Measurements from ENCODE around the gene THBS2.
"Not testable (repeated sequence)": the region's sequence is repeated elsewhere in the genome, so short reads cannot be mapped to it uniquely, and the experiment has no call there.

The THBS2 gene

DNA sequence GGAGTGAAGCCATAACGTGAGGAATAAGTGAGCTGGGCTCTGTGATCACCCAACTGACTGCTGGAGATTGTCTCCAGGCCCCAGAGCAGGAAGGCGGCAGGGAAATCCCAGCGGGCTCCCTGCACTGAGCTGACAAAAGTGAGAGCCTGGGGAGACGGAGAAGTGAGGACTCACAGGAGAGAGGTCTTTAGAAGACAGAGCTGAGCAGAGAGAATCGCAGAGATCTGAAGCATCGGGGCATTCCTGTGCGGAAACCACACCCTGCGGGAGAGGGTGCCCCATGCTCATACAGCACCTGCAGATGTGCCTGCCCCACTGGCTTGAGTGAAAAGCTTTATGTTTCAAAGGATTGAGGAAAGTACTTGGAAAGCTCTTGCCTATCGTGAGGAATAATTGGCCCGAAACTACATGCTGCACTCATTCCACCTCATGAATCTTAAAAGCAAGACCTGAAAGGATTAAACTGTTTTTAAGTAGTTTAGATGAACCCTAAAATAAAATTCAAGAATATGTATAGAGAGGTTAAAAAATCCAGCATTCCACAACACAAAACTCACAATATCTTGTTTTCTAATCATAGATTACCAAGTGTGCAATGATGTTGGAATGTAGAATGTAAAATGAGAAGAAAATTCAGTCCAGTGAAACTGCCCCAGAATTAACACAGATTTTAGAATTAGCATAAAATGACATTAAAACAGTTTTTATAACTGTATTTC lies 17.7 kb upstream of the THBS2 start:
- H3K4me1 ChIP-seq (ENCODE audit: control insufficient read depth, low read depth, low read length), result peaks cover 33% of the 10 kb centered on the region

GRCh38 chr6:169270077-169270380 lies 16.4 kb upstream of the THBS2 start:
- H3K27ac ChIP-seq (ENCODE audit: low read length); H3K9me3 ChIP-seq (ENCODE audit: control insufficient read depth, low read depth, low read length); H3K27me3 ChIP-seq (ENCODE audit: control insufficient read depth, insufficient read depth, low read length); H3K36me3 ChIP-seq (ENCODE audit: control insufficient read depth, low read depth, low read length); H3K9ac ChIP-seq (ENCODE audit: low read length): not testable (repeated sequence)
- Histone ChIP-seq H3K4me3 (ENCODE audit: low read length) (peak overlapping the region; percentile 34), H3K4me1 (ENCODE audit: control insufficient read depth, low read depth, low read length) (peaks cover 33% of the 10 kb centered on the region)

More for the DNA sequence above, 17.7 kb upstream of the THBS2 start:
- Histone ChIP-seq H3K36me3 (ENCODE audit: control insufficient read depth, low read depth, low read length) (no peaks in the 10 kb centered on the region), H3K9me3 (ENCODE audit: control insufficient read depth, low read depth, low read length) (no peaks in the 10 kb centered on the region), H3K4me3 (ENCODE audit: low read length) (no peak overlapping the region), H3K27me3 (ENCODE audit: control insufficient read depth, insufficient read depth, low read length) (no peaks in the 10 kb centered on the region), H3K27ac (ENCODE audit: low read length) (no peak overlapping the region), H3K9ac (ENCODE audit: low read length) (no peak overlapping the region)

DNA sequence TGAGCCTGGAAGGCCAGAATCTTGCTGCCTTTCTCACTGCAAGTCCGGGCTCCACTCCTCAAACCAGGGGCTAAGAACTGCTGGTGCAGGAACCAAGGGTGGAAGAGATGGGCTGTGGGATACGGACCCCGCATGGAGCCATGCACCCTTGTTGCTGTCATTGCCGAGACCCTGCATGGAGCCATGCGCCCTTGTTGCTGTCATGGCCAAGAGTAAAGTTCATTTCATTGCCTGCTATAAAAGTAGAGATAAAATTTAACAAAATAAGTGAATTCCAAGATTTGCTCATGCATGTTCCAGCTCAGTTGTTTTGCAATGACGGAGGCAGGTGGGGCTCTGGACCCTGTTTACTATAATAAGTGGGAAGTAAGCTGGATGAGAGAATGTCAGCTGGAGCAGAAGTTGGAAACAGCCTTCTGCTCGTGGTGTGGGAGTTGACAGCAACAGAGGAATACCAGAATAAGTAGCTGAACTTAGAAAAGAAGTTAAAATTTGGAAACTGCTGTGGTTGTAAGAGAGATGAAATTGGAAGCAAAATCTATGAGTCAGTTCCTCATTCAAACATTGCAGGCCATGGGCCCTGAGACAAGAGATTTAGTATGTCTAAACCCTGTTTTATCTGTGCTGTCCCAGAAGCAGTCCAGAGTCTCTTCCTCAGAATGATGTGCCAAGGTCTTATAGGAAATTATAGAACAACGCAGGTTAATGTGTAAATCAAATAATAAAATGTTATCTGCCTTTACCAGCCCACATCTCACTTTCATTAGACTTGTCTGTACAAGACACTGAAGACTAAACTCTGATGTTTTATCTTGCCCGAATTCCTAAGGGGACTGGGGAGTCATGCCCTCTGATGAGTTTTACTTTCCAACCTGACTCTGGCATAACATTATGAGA lies 15.8 kb upstream of the THBS2 start:
- Histone ChIP-seq H3K9me3 (ENCODE audit: control insufficient read depth, low read depth, low read length) (no peaks in the 10 kb centered on the region), H3K4me3 (ENCODE audit: low read length) (peak overlapping the region; percentile 34), H3K4me1 (ENCODE audit: control insufficient read depth, low read depth, low read length) (peaks cover 33% of the 10 kb centered on the region), H3K27me3 (ENCODE audit: control insufficient read depth, insufficient read depth, low read length) (no peaks in the 10 kb centered on the region), H3K9ac (ENCODE audit: low read length) (no peak overlapping the region), H3K27ac (ENCODE audit: low read length) (no peak overlapping the region), H3K36me3 (ENCODE audit: control insufficient read depth, low read depth, low read length) (no peaks in the 10 kb centered on the region)

DNA sequence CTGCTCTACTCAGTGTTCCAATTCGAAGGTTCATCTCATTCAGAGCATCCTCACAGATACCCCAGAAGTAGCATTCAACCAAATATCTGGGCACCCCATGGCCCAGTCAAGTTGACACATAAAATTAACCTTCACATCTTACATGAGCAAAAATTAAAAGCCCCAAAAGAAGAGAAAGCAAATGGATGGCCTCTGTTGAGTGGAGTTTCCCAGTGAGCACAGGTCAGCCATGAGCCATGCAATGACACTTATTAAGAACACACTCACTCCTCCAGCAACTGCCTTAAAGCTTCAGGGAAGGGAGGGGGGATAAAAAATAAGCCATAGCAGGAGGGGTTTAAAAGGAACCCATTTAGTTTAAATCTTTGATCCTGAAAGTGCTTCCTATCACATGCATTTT lies 14.6 kb upstream of the THBS2 start:
- no peak overlapping the region for H3K4me3 ChIP-seq (ENCODE audit: low read length)
- H3K9ac ChIP-seq (ENCODE audit: low read length), result no peak overlapping the region
- no peak overlapping the region for H3K27ac ChIP-seq (ENCODE audit: low read length)
- no peaks in the 10 kb centered on the region for H3K9me3 ChIP-seq (ENCODE audit: control insufficient read depth, low read depth, low read length)
- H3K36me3 ChIP-seq (ENCODE audit: control insufficient read depth, low read depth, low read length), result no peaks in the 10 kb centered on the region
- no peaks in the 10 kb centered on the region for H3K27me3 ChIP-seq (ENCODE audit: control insufficient read depth, insufficient read depth, low read length)
- peaks cover 33% of the 10 kb centered on the region for H3K4me1 ChIP-seq (ENCODE audit: control insufficient read depth, low read depth, low read length)

DNA sequence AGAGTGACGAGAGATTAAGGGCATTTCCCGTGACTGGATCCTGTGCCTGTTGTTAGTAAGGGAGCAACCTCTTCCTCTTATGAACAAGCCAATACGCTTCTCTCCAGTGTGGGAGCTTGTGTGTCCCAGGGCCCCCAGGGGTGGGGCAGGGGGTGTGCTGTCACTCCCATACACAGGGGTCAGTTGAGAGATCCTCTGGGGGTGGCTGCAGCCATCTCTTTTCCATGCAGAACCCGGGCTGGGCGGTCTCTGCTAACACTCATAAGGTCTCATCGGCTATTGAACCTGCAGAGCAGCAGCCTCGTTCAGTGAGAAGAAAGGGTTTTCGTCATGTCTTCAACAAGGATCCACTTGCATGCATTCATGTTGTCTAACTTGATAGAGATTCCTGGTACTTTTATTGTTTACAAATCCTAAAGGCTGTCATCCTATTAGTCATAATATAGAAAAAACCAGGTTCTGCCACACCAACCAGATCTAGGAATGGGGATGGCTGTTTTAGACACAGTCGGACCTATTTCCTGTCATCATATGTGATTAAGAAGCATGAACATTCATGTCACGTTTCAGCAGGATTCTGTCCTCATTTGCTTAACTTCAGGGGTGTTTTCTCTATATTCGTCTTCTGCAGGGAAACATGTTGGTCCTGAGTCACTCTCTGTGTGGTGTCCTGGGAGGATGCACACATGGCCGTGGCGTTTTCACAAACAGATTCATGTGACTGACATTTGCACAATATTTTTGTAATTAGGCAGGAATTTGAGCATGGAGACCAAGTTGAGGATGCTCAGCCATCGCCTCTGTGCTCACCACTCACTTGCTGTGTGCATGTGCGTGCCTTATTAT lies 13.3 kb upstream of the THBS2 start:
- Histone ChIP-seq H3K4me3 (ENCODE audit: low read length) (no peak overlapping the region), H3K9me3 (ENCODE audit: control insufficient read depth, low read depth, low read length) (no peaks in the 10 kb centered on the region), H3K36me3 (ENCODE audit: control insufficient read depth, low read depth, low read length) (no peaks in the 10 kb centered on the region), H3K4me1 (ENCODE audit: control insufficient read depth, low read depth, low read length) (peaks cover 30% of the 10 kb centered on the region), H3K27ac (ENCODE audit: low read length) (no peak overlapping the region), H3K27me3 (ENCODE audit: control insufficient read depth, insufficient read depth, low read length) (no peaks in the 10 kb centered on the region), H3K9ac (ENCODE audit: low read length) (no peak overlapping the region)

GRCh38 chr6:169266261-169266660 lies 12.6 kb upstream of the THBS2 start:
- Histone ChIP-seq H3K4me3 (ENCODE audit: low read length) (no peak overlapping the region), H3K27ac (ENCODE audit: low read length) (no peak overlapping the region), H3K27me3 (ENCODE audit: control insufficient read depth, insufficient read depth, low read length) (no peaks in the 10 kb centered on the region), H3K4me1 (ENCODE audit: control insufficient read depth, low read depth, low read length) (peaks cover 23% of the 10 kb centered on the region), H3K9ac (ENCODE audit: low read length) (no peak overlapping the region), H3K9me3 (ENCODE audit: control insufficient read depth, low read depth, low read length) (no peaks in the 10 kb centered on the region), H3K36me3 (ENCODE audit: control insufficient read depth, low read depth, low read length) (no peaks in the 10 kb centered on the region)

DNA sequence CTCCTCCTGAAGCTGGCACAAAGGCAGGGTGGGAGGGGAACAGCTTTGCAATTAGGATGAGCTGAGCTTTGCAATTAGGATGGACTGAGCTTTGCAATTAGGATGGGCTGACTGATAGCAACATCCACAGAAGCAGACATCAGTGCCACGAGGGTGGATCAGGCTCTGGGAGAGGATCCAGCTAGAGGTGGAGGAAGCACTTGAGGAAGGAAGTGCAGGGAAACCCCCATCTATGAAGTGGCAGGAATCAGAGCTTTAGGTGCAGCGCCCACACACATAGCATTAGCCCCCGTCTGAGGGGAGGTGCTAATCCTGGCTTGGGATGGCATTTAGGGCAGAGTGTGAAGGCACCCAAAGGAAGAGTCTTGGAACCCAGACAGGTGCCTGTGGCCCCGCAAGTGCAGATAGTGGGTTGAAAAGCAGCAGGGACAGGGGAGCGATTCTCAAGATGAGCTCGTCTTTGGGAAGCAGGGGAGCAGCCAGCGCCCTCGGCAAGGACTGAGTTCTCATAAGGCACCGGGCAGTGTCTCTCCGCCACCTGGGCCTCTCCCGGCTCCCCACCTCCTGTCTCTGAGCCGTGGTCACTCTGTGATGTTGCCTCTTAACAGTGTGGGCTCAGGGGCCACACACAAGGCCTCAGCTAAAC lies 12.0 kb upstream of the THBS2 start:
- Histone ChIP-seq H3K27ac (ENCODE audit: low read length) (no peak overlapping the region), H3K9ac (ENCODE audit: low read length) (no peak overlapping the region), H3K9me3 (ENCODE audit: control insufficient read depth, low read depth, low read length) (no peaks in the 10 kb centered on the region), H3K4me3 (ENCODE audit: low read length) (no peak overlapping the region), H3K36me3 (ENCODE audit: control insufficient read depth, low read depth, low read length) (no peaks in the 10 kb centered on the region), H3K27me3 (ENCODE audit: control insufficient read depth, insufficient read depth, low read length) (no peaks in the 10 kb centered on the region), H3K4me1 (ENCODE audit: control insufficient read depth, low read depth, low read length) (peaks cover 17% of the 10 kb centered on the region)

DNA sequence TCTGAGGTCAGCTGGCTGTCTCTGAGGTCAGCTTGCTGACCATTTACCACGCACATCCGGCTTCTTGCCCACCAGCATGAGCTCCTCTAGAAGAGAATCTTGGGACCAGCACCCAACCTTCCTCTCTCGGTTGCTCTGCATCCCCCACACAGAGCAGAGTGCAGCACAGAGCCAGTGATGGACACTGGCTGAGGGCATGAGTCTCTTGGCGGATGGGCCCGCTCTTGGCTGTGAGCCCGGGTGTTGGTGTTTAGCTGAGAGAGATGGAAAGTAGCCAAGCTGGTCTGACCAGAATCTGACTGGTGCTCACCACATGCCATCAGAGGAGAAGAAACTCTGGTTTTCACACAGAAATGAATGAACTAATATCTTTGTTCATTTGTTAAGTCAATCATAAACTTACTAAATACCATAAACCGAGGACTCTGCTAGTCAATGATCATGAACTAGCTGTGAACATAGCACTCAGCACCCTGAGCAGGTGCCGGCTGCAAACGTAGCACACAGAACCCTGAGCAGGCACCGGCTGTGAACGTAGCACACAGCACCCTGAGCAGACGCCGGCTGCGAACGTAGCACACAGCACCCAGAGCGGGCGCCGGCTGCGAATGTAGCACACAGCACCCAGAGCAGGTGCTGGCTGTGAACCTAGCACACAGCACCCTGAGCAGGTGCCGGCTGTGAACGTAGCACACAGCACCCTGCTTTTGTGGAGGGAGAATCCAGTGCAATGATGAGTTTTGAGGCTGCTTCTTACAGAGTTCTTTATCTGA lies 10.4 kb upstream of the THBS2 start:
- Histone ChIP-seq H3K27ac (ENCODE audit: low read length) (no peak overlapping the region), H3K9me3 (ENCODE audit: control insufficient read depth, low read depth, low read length) (no peaks in the 10 kb centered on the region), H3K9ac (ENCODE audit: low read length) (no peak overlapping the region), H3K4me1 (ENCODE audit: control insufficient read depth, low read depth, low read length) (peaks cover under 1% of the 10 kb centered on the region), H3K27me3 (ENCODE audit: control insufficient read depth, insufficient read depth, low read length) (no peaks in the 10 kb centered on the region), H3K36me3 (ENCODE audit: control insufficient read depth, low read depth, low read length) (no peaks in the 10 kb centered on the region), H3K4me3 (ENCODE audit: low read length) (no peak overlapping the region)

DNA sequence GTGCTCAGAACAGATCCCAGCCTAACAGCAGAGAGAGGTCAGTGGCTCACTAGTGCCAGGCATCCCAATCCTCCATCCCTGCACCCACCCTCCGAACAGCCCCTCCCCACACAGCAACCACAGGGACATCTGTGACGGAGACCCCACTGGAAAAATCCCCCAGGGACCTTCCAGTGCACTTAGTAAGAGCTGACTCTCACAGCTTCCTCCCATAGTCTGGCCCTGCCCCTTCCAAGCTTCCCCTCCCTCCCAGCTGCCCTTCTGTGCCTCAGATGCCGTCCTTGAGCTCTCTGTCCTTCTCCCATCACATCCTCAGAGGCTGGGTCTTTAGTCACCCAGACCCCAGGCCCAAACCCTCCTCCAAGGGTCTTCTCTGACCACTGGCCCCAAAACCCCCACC lies 9.7 kb upstream of the THBS2 start:
- Histone ChIP-seq H3K36me3 (ENCODE audit: control insufficient read depth, low read depth, low read length) (no peaks in the 10 kb centered on the region), H3K9ac (ENCODE audit: low read length) (no peak overlapping the region), H3K9me3 (ENCODE audit: control insufficient read depth, low read depth, low read length) (no peaks in the 10 kb centered on the region), H3K4me1 (ENCODE audit: control insufficient read depth, low read depth, low read length) (no peaks in the 10 kb centered on the region), H3K27me3 (ENCODE audit: control insufficient read depth, insufficient read depth, low read length) (no peaks in the 10 kb centered on the region), H3K27ac (ENCODE audit: low read length) (no peak overlapping the region), H3K4me3 (ENCODE audit: low read length) (no peak overlapping the region)

- not testable (repeated sequence) for H3K9ac ChIP-seq (ENCODE audit: low read length); H3K27ac ChIP-seq (ENCODE audit: low read length); H3K9me3 ChIP-seq (ENCODE audit: control insufficient read depth, low read depth, low read length); H3K4me1 ChIP-seq (ENCODE audit: control insufficient read depth, low read depth, low read length); H3K36me3 ChIP-seq (ENCODE audit: control insufficient read depth, low read depth, low read length); H3K27me3 ChIP-seq (ENCODE audit: control insufficient read depth, insufficient read depth, low read length); H3K4me3 ChIP-seq (ENCODE audit: low read length)
These were observed 9.0 kb upstream of the THBS2 start for GRCh38 chr6:169262602-169263001.

All from iPS-18a (cell line).